Mononuclear cell (primary cell): ENCODE data around the gene MAP1LC3B. TPM values are rescaled to one million over a fixed set of nuclear protein-coding genes. Genes with fewer than 3 reads are reported as not detected.

Experiments
- H3K27me3 ChIP-seq: 2 replicates; pipeline ENCODE4 v1.6.0; 2011; ENCODE audit warnings: low read length, control low read depth; ENCODE audit not compliant: insufficient read depth
- H3K4me1 ChIP-seq: 2 replicates; pipeline ENCODE4 v1.5.1; 2011; ENCODE audit warnings: mild to moderate bottlenecking, low read length, control low read depth; ENCODE audit not compliant: insufficient read depth
- H3K4me3 ChIP-seq: 2 replicates; pipeline ENCODE4 v1.5.1; 2011; ENCODE audit warnings: mild to moderate bottlenecking, low read length, moderate library complexity
- H3K9me3 ChIP-seq: 2 replicates; pipeline ENCODE4 v1.5.1; 2011; ENCODE audit warnings: low read depth, mild to moderate bottlenecking, control low read depth, low read length
- total RNA-seq: library from RNA; depleted of rRNA; stranded (reverse); fragments of >200 nt; gene quantifications from one replicate; pipeline ENCODE4 v1.2.3, GENCODE V29; 2012

The MAP1LC3B gene
- total RNA-seq, 1 donor, result 63.1 TPM

DNA sequence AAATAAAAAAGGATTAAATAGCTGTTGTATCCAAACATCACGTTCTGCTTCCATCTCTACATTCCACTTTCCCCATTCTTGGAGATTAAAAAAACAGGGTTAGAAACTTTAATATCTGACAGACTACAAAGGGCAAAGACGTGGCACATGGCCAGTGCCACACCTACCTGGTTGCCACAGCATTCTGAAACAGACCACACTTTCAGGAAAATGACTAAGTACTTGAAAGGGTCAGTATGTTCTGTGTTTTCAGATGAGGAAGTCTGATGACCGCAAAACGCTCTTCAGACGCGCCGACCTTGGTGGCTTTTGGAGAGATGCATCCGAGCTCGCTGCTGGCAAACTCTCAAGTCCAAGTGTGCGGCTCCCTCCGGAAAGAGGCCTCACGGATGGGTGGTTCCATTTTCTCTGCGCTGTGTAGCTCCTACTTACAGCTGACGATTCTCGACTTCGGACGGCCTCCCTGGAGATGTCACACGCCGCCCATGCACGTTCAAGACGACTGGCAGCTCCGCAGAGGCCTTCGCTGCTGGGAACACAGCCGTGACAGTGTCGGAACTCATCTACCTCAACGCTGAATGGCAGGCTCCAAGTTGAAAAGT, 15.5 kb downstream of the MAP1LC3B start:
- no peak overlapping the region for H3K4me3 ChIP-seq
- no peaks in the 10 kb centered on the region for H3K9me3 ChIP-seq
- peaks cover 9% of the 10 kb centered on the region for H3K4me1 ChIP-seq
- no peaks in the 10 kb centered on the region for H3K27me3 ChIP-seq

- no peak overlapping the region for H3K4me3 ChIP-seq
- no peaks in the 10 kb centered on the region for H3K27me3 ChIP-seq
- H3K9me3 ChIP-seq, result no peaks in the 10 kb centered on the region
- peaks cover 9% of the 10 kb centered on the region for H3K4me1 ChIP-seq
Measured at GRCh38 chr16:87409153-87409552, 17.0 kb downstream of the MAP1LC3B start.

- Histone ChIP-seq H3K4me3 (no peak overlapping the region), H3K9me3 (no peaks in the 10 kb centered on the region), H3K27me3 (no peaks in the 10 kb centered on the region), H3K4me1 (peaks cover 9% of the 10 kb centered on the region)
Measured at GRCh38 chr16:87409781-87410180, 17.6 kb downstream of the MAP1LC3B start.

GRCh38 chr16:87410530-87410929, 18.4 kb downstream of the MAP1LC3B start:
- Histone ChIP-seq H3K27me3 (no peaks in the 10 kb centered on the region), H3K9me3 (no peaks in the 10 kb centered on the region), H3K4me1 (peaks cover 9% of the 10 kb centered on the region), H3K4me3 (no peak overlapping the region)

- peaks cover 9% of the 10 kb centered on the region for H3K4me1 ChIP-seq
- H3K9me3 ChIP-seq, result no peaks in the 10 kb centered on the region
- no peak overlapping the region for H3K4me3 ChIP-seq
- no peaks in the 10 kb centered on the region for H3K27me3 ChIP-seq
Measured at GRCh38 chr16:87410968-87411367, 18.8 kb downstream of the MAP1LC3B start.

GRCh38 chr16:87411375-87412271, 19.5 kb downstream of the MAP1LC3B start:
- no peak overlapping the region for H3K4me3 ChIP-seq
- no peaks in the 10 kb centered on the region for H3K9me3 ChIP-seq
- no peaks in the 10 kb centered on the region for H3K27me3 ChIP-seq
- peaks cover 5% of the 10 kb centered on the region for H3K4me1 ChIP-seq

- no peaks in the 10 kb centered on the region for H3K27me3 ChIP-seq
Measured at GRCh38 chr16:87412371-87412995, 20.3 kb downstream of the MAP1LC3B start.

DNA sequence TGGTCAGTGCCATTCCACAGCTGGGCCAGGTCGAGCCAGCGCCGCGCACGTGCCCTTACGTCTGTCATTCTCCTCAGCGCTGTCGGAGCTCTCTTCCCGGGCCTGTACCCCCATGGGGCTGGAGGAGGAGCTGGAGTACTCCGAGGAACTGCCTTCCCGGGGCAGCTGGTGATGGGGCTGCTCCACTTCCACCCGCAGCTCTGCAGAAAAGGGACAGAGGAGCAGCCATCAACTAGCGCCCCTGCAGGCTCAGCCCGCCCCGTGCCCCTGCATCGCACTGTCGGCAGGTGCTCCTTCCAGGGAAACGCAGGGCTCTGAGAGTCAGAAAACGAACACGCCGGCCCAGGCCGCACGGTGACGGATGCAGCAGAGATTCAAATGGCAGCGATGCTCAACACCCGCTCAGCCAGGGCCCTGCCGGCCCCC, 20.9 kb downstream of the MAP1LC3B start:
- Histone ChIP-seq H3K4me1 (no peaks in the 10 kb centered on the region), H3K27me3 (no peaks in the 10 kb centered on the region), H3K9me3 (no peaks in the 10 kb centered on the region), H3K4me3 (no peak overlapping the region)

More at GRCh38 chr16:87412371-87412995, 20.3 kb downstream of the MAP1LC3B start:
- H3K9me3 ChIP-seq, result no peaks in the 10 kb centered on the region
- no peaks in the 10 kb centered on the region for H3K4me1 ChIP-seq
- no peak overlapping the region for H3K4me3 ChIP-seq

- no peaks in the 10 kb centered on the region for H3K9me3 ChIP-seq
- no peaks in the 10 kb centered on the region for H3K27me3 ChIP-seq
- H3K4me1 ChIP-seq, result no peaks in the 10 kb centered on the region
- H3K4me3 ChIP-seq, result no peak overlapping the region
Measured at GRCh38 chr16:87414251-87414680, 22.1 kb downstream of the MAP1LC3B start.

GRCh38 chr16:87415441-87415840, 23.3 kb downstream of the MAP1LC3B start:
- no peaks in the 10 kb centered on the region for H3K4me1 ChIP-seq

GRCh38 chr16:87416826-87417527, 24.8 kb downstream of the MAP1LC3B start:
- H3K4me1 ChIP-seq, result no peaks in the 10 kb centered on the region
- no peak overlapping the region for H3K4me3 ChIP-seq
- no peaks in the 10 kb centered on the region for H3K9me3 ChIP-seq
- no peaks in the 10 kb centered on the region for H3K27me3 ChIP-seq

More at GRCh38 chr16:87415441-87415840, 23.3 kb downstream of the MAP1LC3B start:
- Histone ChIP-seq H3K9me3 (no peaks in the 10 kb centered on the region), H3K4me3 (no peak overlapping the region), H3K27me3 (no peaks in the 10 kb centered on the region)

DNA sequence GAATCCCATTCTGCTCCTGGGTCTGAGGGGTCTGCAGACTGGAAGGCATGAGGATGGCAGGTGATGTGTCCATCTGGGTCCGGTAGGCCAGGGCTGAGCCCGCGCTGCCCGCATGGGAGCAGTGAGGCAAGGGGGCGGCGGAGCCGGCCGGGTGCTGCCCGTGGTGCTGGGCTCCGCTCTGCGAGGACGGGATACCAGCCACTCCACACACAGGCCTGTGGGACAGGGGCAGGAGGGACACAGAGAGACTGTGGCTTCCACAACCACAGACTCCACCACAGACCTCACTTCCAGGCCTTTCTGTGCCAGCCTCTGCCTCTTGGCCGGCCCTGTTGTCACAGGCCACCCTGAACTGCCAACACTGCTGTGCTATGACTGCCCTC, 25.4 kb downstream of the MAP1LC3B start:
- Histone ChIP-seq H3K27me3 (no peaks in the 10 kb centered on the region), H3K4me3 (no peak overlapping the region), H3K9me3 (no peaks in the 10 kb centered on the region), H3K4me1 (no peaks in the 10 kb centered on the region)

DNA sequence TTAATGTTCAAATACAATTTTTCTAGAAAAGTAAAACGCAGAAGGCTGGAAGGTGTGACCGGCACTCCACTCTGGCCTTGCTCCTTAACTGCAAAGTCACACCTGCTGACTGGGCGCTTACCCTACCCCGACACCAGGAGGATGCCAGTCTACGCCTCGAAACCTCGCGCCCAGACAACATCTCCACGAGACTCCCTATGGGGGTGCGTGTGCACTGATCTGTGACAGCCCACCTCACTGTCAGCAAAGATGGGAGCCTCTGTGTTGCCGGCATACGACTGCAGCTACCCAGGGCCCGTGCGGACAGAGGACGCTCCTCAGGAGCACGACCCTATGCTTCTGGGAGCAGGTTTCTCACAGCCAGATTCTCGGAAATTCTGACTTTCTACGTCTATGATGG, 26.1 kb downstream of the MAP1LC3B start:
- Histone ChIP-seq H3K9me3 (no peaks in the 10 kb centered on the region), H3K27me3 (no peaks in the 10 kb centered on the region), H3K4me1 (no peaks in the 10 kb centered on the region), H3K4me3 (no peak overlapping the region)

- H3K4me1 ChIP-seq, result no peaks in the 10 kb centered on the region
- H3K9me3 ChIP-seq, result no peaks in the 10 kb centered on the region
- no peaks in the 10 kb centered on the region for H3K27me3 ChIP-seq
- H3K4me3 ChIP-seq, result no peak overlapping the region
Measured at GRCh38 chr16:87418644-87419043, 26.5 kb downstream of the MAP1LC3B start.
